Measurements from ENCODE around the gene CABP4. TPM values are rescaled to one million over a fixed set of nuclear protein-coding genes. Genes with fewer than 3 reads are reported as not detected.

CABP4 gene
- total RNA-seq, 1 donor from 2014 or later = 0.17 TPM

GRCh38 chr11:67411785-67412152, 43.4 kb upstream of the CABP4 start:
- H3K27me3 ChIP-seq (ENCODE audit: control insufficient read depth, insufficient read depth, low read length) = peaks cover 26% of the 10 kb centered on the region
- no peak for DNase-seq (ENCODE audit: low read depth)
- TF ChIP-seq, protein P1, sequence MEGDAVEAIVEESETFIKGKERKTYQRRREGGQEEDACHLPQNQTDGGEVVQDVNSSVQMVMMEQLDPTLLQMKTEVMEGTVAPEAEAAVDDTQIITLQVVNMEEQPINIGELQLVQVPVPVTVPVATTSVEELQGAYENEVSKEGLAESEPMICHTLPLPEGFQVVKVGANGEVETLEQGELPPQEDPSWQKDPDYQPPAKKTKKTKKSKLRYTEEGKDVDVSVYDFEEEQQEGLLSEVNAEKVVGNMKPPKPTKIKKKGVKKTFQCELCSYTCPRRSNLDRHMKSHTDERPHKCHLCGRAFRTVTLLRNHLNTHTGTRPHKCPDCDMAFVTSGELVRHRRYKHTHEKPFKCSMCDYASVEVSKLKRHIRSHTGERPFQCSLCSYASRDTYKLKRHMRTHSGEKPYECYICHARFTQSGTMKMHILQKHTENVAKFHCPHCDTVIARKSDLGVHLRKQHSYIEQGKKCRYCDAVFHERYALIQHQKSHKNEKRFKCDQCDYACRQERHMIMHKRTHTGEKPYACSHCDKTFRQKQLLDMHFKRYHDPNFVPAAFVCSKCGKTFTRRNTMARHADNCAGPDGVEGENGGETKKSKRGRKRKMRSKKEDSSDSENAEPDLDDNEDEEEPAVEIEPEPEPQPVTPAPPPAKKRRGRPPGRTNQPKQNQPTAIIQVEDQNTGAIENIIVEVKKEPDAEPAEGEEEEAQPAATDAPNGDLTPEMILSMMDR (IDR thresholded peaks at IDR 0.05; ENCODE audit: insufficient read depth, low read length, poor library complexity, severe bottlenecking) = no peak
- H3K4me3 ChIP-seq (ENCODE audit: low read depth, low read length) = no peak overlapping the region
- no peaks in the 10 kb centered on the region for H3K36me3 ChIP-seq (ENCODE audit: control insufficient read depth, insufficient read depth, low read length)

GRCh38 chr11:67412495-67413179, 42.5 kb upstream of the CABP4 start:
- no peak for DNase-seq (ENCODE audit: low read depth)
- peaks cover 28% of the 10 kb centered on the region for H3K27me3 ChIP-seq (ENCODE audit: control insufficient read depth, insufficient read depth, low read length)
- TF ChIP-seq, protein P1 (IDR thresholded peaks at IDR 0.05; ENCODE audit: insufficient read depth, low read length, poor library complexity, severe bottlenecking) = no peak
- no peaks in the 10 kb centered on the region for H3K36me3 ChIP-seq (ENCODE audit: control insufficient read depth, insufficient read depth, low read length)
- H3K4me3 ChIP-seq (ENCODE audit: low read depth, low read length) = no peak overlapping the region

- no peak for DNase-seq (ENCODE audit: low read depth)
- no peak overlapping the region for H3K4me3 ChIP-seq (ENCODE audit: low read depth, low read length)
- TF ChIP-seq, protein P1 (IDR thresholded peaks at IDR 0.05; ENCODE audit: insufficient read depth, low read length, poor library complexity, severe bottlenecking) = no peak
These were observed 41.8 kb upstream of the CABP4 start for GRCh38 chr11:67413266-67413849.

GRCh38 chr11:67415501-67416304, 39.5 kb upstream of the CABP4 start, which contains the start of gene CARNS1:
Gene CARNS1, plus strand, starts transcription at chr11:67415678. Its CDS starts 522 bp downstream, at chr11:67416200.
- peaks cover 26% of the 10 kb centered on the region for H3K27me3 ChIP-seq (ENCODE audit: control insufficient read depth, insufficient read depth, low read length)
- no peaks in the 10 kb centered on the region for H3K36me3 ChIP-seq (ENCODE audit: control insufficient read depth, insufficient read depth, low read length)
- TF ChIP-seq, protein P1 (IDR thresholded peaks at IDR 0.05; ENCODE audit: insufficient read depth, low read length, poor library complexity, severe bottlenecking) = no peak
- DNase-seq (ENCODE audit: low read depth) = no peak
- peak within 1 kb of the TSS; percentile 2 for H3K4me3 ChIP-seq (ENCODE audit: low read depth, low read length)

More at GRCh38 chr11:67413266-67413849, 41.8 kb upstream of the CABP4 start:
- Histone ChIP-seq H3K27me3 (ENCODE audit: control insufficient read depth, insufficient read depth, low read length) (peaks cover 28% of the 10 kb centered on the region), H3K36me3 (ENCODE audit: control insufficient read depth, insufficient read depth, low read length) (no peaks in the 10 kb centered on the region)

DNA sequence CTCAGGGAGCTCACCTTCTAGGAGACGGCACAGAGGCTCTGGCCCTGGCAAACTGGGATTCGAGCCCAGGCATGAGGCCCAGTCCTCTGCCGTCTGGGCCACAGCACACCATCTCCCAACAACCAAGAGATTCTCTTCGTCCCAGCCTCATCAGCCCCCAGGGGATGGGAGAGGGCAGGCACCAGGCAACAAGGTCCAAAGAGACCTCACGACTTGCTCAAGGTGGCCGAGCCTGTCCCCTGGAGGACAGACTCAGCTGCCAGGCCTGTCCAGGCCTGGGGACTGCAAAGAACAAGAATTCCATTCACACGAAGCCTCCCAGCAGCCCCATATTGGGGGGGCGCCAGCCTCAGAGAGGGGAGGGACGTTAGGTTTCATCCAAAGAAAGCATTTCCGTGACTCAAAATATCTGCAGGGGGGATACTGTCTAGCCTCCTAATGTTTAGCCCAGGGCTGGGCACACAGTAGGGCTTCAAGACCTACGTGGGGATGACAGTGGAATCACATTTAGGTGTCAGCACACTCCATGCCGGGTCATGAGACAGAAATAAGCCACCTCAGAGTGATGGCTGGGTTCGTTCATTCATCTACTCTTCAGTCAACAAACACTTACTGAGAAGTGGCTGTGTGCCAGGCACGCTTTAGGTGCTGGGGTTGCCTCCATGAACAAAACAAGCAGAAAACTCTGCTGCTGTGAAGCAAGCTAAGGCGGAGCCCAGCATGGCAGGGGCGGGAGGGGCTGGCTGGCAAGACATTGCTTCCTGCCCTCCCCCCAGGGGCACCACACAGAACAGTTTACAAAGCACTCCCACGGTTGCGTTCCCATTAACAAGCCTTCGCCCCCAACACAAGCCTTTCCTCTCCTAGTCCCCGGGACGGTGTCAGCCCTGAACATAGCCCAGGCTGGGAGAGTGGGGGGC, 38.5 kb upstream of the CABP4 start:
- DNase-seq (ENCODE audit: low read depth) = no peak
- TF ChIP-seq, protein P1 (IDR thresholded peaks at IDR 0.05; ENCODE audit: insufficient read depth, low read length, poor library complexity, severe bottlenecking) = no peak
- no peak overlapping the region for H3K4me3 ChIP-seq (ENCODE audit: low read depth, low read length)

More for the DNA sequence above, 38.5 kb upstream of the CABP4 start:
- Histone ChIP-seq H3K36me3 (ENCODE audit: control insufficient read depth, insufficient read depth, low read length) (no peaks in the 10 kb centered on the region), H3K27me3 (ENCODE audit: control insufficient read depth, insufficient read depth, low read length) (peaks cover 23% of the 10 kb centered on the region)

Measured in kidney epithelial cell (primary cell).